ENCODE results near the gene RPS18.

RPS18 gene

GRCh38 chr6:33292996-33293682 lies 21.3 kb downstream of the RPS18 start:
- no peak for DNase-seq

GRCh38 chr6:33294086-33294823 lies 22.4 kb downstream of the RPS18 start:
- no peak for DNase-seq

GRCh38 chr6:33295621-33296369 lies 23.9 kb downstream of the RPS18 start:
- no peak for DNase-seq

DNA sequence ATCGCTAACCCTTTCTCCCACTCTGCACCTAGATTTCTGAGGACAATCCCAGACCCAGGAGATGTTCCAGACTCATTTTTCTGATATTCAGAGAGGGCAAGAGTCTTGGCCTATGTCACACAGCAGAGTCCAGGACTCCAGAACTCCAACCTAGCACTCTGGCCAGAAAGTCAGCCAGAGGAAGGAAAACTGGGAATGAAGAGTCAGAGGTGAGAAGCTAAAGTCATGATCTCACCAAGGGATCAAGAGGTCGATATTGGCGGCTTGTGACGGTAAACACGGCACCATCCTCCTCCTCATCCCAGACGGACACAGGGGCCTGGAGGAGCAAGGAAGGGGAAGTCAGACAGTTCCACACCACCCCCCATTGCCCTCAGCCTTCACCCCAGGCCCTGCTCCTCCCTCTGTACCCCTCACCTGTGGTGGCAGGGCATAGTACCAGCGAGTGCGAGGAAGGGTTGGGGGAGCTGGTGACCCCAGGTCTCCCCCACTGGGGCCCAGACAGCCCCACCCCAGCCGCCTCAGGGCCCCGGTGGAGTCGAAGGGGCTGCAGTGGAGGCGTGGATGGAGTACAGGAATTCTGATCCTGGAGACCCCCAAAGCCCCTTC lies 25.0 kb downstream of the RPS18 start:
- no peak for DNase-seq

- DNase-seq: no peak
These were observed 25.6 kb downstream of the RPS18 start for GRCh38 chr6:33297406-33297955.

GRCh38 chr6:33297956-33298772 lies 26.3 kb downstream of the RPS18 start:
- peak; percentile 72 for DNase-seq

- DNase-seq: no peak
These were observed 26.9 kb downstream of the RPS18 start, which contains the start of gene RGL2 for GRCh38 chr6:33298773-33299236. RGL2 (minus strand) TSS chr6:33298942; CDS start chr6:33298610, 332 bp downstream.

- peak; percentile 91 for DNase-seq
These were observed 27.5 kb downstream of the RPS18 start for GRCh38 chr6:33299237-33299944.

- DNase-seq: no peak
These were observed 30.0 kb downstream of the RPS18 start for GRCh38 chr6:33301877-33302276.

DNA sequence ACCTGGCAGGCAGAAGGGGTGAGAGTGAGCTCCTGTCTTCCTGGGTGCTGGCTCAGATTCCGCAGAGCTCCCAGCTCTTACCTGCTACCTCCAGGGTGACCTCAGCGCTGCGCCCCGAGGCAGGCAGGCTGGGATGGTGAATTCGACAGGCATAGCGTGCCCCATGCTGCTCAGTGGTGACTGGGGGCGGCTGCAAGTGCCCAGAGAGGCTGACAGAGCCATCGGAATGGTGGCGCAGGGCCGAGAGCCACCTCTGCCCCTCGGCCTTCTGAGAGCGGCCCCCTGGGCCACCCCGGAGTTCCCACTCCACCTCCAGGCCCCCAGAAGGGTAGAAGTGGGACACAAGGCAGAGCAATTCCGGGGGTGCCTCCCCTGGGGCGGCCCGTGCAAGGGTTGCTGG lies 32.3 kb downstream of the RPS18 start:
- no peak for DNase-seq

DNA sequence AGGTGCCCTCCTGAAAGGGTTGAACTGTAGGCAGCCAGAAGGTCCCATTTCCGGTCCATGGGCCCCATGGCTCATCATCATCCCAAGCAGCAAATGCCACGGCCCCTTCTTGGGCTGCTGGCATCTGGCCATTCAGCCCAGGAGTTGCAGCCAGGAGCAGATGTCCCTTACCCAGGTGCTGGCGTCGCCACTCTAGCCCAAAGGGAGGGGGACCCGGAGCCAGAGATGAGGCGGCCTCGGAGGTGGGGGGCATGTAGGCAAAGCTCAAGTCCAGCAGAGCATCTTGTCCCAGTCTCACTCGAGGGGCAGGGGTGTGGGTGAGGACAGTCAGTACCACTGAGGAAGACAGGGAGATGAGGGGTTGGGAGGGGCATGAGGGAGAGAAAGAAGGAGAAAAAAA lies 33.2 kb downstream of the RPS18 start:
- no peak for DNase-seq

GRCh38 chr6:33306356-33306755 lies 34.5 kb downstream of the RPS18 start:
- no peak for DNase-seq

GRCh38 chr6:33312361-33313104 lies 40.7 kb downstream of the RPS18 start:
- peak; percentile 83 for DNase-seq

DNA sequence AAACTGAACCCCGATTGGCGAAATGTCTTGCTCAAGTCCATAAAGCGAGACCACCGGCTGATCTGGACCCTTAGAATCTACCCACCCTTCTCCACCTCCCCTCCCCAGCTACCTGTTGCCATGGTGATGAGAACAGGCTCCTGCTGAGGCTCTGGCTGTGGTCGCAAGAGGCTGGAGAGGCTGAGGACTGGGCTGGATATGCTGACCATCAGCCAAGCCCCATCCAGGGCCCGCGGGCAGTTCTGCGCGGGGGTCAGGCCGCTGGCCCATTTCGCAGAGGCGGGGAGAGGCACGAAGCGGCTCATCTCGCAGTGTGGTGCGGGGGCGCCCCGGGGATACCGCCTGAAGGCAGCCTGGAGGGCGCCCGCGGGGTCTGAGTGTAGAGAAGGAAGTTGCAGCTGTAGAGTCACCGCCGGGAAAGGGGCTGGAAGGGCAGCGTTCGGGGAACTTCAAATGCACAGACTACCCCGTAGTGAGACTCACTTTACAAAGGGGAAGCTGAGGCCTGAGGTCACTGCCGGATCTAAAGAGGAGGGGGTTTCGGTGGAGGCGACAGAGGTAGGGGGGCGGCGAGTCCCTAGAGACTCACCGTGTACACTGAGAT lies 41.3 kb downstream of the RPS18 start:
- peak; percentile 29 for DNase-seq

DNA sequence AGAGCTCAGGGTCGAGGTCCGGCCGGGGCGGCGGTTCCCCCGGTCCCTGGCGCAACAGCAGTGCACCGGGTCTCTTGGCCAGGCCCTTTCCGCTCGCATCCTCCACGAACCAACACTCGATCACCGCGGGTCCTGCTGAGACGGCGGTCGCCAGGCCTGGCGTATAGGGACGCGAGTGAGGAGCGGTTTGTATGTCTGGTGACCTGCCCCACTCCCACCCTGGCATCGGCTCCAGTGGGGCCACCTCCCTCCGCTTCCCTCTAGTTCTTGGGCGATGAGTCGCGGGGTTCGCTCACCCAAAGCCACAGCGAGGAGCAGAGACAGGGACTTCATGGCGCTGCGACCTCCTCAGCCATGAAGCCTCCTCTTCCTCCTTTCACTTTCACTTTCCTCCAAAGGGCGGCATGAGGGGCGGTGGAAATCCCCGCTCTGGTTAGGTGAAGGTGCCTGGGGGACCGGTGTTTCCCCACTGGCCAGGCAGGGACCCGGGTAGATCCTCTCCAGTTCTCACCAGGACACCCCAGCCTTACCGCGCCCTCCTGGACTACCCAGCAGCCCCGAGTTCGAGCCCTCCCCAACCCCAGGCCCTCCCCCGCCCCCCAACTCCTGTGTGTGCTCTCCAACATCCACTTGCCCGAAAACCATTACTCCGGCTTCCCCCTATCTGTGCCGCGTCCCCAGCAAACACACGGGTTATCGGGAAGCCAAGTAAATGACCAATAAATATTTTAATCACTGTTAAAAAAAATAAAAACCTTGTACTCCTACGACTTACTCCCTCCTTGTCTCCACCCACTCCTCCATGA lies 42.0 kb downstream of the RPS18 start, which contains the start of gene TAPBP:
TSS of gene TAPBP (minus strand) at position 370 of the 806 bp plus-strand sequence. CDS start at position 333, 37 bp downstream.
- peak; percentile 89 for DNase-seq

GRCh38 chr6:33314515-33314942 lies 42.7 kb downstream of the RPS18 start:
- peak; percentile 81 for DNase-seq

- no peak for DNase-seq
These were observed 43.3 kb downstream of the RPS18 start for GRCh38 chr6:33314943-33315792.
